Fibroblast of lung (primary cell): ENCODE measurements around the gene STARD9.

Experiments
- EZH2 ChIP-seq: IDR thresholded peaks from 2 replicates; pipeline ENCODE4 v1.5.1; 2012; ENCODE audit warnings: low read length, control low read depth, mild to moderate bottlenecking; ENCODE audit errors: missing control alignments
- TF ChIP-seq, protein P1 (sequence below), 2 donors: IDR thresholded peaks in 1 of 2; conservative IDR thresholded peaks in 1 of 2; 1 replicate in 1 of 2; 2 replicates in 1 of 2; pipeline ENCODE4 v1.5.1; 2011 to 2012; ENCODE audit warnings: low read length in 2 of 2, control low read depth in 1 of 2, inconsistent platforms in 1 of 2, low read depth in 1 of 2, mild to moderate bottlenecking in 1 of 2

DNA sequence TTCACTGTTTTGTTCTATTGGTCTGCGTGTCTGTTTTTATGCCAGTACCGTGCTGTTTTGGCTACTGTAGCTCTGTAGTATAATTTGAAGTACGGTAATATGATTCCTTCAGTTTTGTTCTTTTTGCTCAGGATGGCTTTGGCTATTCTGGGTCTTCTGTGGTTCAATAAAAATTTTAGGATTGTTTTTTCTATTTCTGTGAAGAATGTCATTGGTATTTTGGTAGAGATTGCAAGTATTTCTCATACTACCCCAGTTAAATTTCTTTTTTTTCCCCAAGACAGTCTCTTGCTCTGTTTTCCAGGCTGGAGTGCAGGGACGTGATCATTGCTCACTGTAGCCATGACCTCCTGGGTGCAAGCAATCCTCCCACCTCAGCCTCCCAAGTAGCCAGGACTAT is 53.4 kb downstream of the STARD9 start:
- TF ChIP-seq, protein P1, sequence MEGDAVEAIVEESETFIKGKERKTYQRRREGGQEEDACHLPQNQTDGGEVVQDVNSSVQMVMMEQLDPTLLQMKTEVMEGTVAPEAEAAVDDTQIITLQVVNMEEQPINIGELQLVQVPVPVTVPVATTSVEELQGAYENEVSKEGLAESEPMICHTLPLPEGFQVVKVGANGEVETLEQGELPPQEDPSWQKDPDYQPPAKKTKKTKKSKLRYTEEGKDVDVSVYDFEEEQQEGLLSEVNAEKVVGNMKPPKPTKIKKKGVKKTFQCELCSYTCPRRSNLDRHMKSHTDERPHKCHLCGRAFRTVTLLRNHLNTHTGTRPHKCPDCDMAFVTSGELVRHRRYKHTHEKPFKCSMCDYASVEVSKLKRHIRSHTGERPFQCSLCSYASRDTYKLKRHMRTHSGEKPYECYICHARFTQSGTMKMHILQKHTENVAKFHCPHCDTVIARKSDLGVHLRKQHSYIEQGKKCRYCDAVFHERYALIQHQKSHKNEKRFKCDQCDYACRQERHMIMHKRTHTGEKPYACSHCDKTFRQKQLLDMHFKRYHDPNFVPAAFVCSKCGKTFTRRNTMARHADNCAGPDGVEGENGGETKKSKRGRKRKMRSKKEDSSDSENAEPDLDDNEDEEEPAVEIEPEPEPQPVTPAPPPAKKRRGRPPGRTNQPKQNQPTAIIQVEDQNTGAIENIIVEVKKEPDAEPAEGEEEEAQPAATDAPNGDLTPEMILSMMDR (conservative IDR thresholded peaks at IDR 0.05 in 1 of 2, IDR thresholded peaks at IDR 0.05 in 1 of 2; ENCODE audit: low read depth in 1 of 2, low read length in 2 of 2): no peak
- TF ChIP-seq EZH2: no peak
